Stimulated activated CD8-positive, alpha-beta memory T cell treated with anti-CD3 and anti-CD28 coated beads, Interleukin-7, amount 100 ng/mL, for 4 hours (primary cell): Measurements from ENCODE around the gene ZNF337.

ENCODE experiments used
- DNase-seq, 2 donors: peaks; one replicate each; pipeline ENCODE4 v3.0.0-alpha.2; 2020; ENCODE audit warnings: low read depth in 2 of 2

Gene ZNF337

DNA sequence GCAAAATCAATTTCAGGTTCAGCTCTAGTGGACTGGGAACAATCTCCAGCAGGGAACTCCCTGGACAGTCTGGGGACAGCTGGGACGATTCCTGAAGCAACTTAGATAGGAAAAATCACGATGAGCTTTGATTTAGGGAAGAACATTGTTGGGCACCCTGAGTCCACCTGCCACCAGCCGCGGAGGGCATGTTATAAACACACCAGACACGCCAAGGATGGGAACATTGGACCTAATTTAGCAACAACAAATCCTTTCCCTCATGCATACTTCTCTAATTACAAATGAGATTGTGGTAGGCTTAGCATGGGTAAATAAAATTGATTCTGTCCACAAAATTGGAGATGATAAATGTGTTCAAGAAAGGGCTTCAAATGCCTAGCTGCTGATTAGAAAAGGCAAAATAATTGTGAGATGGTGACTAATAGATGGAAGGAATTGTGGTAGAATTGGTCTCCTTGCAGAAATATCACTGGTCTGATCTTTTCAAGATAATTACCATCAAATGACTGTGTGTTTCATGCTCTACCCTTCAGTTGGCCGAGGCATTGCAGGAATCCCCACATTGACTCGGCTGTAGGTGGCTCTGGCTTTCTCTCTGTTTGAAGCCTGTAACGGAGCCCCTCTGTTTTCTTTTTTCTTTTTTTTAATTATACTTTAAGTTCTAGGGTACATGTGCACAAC is 66.7 kb downstream of the ZNF337 start:
- DNase-seq, result no peak

DNA sequence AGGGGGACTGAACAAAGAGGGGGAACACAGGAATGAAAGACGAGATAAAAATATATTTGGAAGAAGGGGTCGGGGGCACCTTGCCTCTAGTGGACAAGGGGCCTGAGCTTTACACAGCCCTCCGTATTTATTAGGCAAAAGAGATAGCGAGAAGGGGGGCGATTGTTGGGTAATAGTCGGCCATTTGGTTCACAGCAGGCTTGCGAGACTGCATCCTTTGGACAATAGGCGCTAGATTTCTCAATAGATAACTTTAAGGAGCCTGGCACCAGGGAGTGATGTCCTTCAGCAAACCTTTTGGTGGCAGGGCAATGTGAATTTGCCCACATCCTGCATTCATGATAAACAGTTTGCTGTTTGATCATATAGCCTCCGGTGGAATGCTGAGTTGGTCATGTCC is 69.9 kb downstream of the ZNF337 start:
- no peak for DNase-seq

DNA sequence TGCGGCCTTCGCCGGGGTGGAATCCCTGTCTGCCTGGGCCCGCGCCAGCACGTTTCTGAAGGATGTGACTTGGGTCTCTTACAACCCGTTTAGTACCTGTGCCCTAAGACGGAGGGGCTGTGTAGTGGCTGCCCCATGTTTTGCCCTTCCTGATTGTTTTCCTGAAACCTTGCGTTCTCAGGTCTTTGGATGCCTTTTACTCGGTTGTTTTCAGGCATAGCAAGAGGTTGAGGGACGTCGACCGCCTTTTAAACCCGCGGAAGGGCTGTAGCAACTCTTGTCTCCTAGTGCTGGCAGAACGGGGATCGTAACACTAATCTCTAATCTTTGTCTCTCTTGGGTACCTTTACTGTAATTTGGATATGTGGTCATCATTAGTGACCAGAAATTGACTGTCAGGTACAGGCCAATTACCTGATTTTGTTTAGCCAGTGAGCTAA is 72.1 kb downstream of the ZNF337 start:
- DNase-seq, result no peak
